Measurements from ENCODE around the gene ICA1. TPM values are rescaled to one million over a fixed set of nuclear protein-coding genes. Genes with fewer than 3 reads are reported as not detected.

Gene ICA1
- total and polyA plus RNA-seq, 4 donors = 1.4 to 22.7 (median 8.1) TPM

DNA sequence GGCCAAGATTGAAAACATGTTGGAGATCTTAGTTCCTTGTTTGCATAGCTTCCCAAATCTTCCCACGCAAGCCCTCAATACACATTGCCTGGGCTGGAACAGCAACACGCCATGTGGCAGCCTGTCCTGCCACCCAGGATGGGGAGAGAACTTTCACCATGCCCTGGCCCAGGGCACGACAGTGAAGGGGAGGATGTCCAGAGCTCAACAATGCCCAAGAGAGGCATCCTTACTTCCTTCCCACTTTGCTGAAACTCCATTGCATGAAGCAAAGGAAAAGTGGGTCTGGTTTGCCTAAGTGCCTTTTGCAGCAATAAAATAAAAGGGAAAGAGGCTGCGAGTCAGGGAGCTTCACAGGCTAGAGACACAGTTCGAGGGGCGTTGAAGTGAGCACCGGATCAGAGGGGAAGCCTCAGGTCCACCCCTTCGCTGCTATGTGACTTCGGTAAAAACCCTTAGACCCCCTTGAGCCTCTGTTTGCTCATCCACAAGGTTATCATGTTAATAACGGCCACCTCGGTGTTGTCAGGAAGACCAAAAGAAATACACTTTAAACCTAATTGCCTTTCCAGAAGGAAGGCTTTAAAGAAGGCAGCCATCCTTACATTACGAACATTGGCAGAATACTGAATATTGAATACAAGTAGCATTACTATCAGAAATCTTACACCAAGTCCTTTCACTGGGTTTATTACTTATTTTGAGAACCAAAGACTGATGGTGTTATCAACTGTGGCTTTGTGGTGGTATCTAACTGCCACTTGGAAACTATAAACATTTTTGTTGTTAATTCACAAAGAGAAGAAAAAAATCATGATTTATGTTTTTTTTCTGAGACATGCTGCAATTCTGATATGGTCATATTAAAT, 133.3 kb downstream of the ICA1 start:
- Histone ChIP-seq H3K36me3 (ENCODE audit: control insufficient read depth in 4 of 4, insufficient read depth in 3 of 4, low read depth in 1 of 4, low read length in 3 of 4) (no peaks in the 10 kb centered on the region), H3K27me3 (ENCODE audit: control insufficient read depth in 4 of 4, insufficient read depth in 4 of 4, low read length in 3 of 4) (no peaks in the 10 kb centered on the region), H3K4me1 (ENCODE audit: control insufficient read depth in 4 of 4, insufficient read depth in 4 of 4, low read length in 3 of 4) (peaks cover 0 to 5% (median 0%) of the 10 kb centered on the region in 4 donors), H3K4me3 (ENCODE audit: low read depth in 1 of 3, low read length in 3 of 3) (no peak overlapping the region), H3K9me3 (ENCODE audit: control insufficient read depth in 4 of 4, low read length in 3 of 4) (no peaks in the 10 kb centered on the region), H3K9ac (ENCODE audit: low read depth in 1 of 2, low read length in 2 of 2) (no peak overlapping the region), H3K27ac (ENCODE audit: low read depth in 1 of 2, low read length in 2 of 2) (no peak overlapping the region)
- DNase-seq (ENCODE audit: low spot score) = no peak
- TF ChIP-seq FOXA2 (IDR thresholded peaks at IDR 0.05) (no peak), HNF4G (IDR thresholded peaks at IDR 0.05) (no peak), JUND (IDR thresholded peaks at IDR 0.05) (no peak), GABPA (IDR thresholded peaks at IDR 0.05 in 1 of 2, conservative IDR thresholded peaks at IDR 0.05 in 1 of 2) (no peak), NR2F2 (IDR thresholded peaks at IDR 0.05) (no peak), SP1 (IDR thresholded peaks at IDR 0.05) (no peak), TAF1 (conservative IDR thresholded peaks at IDR 0.05) (no peak), RAD21 (IDR thresholded peaks at IDR 0.05) (no peak)
- TF ChIP-seq, protein P1, sequence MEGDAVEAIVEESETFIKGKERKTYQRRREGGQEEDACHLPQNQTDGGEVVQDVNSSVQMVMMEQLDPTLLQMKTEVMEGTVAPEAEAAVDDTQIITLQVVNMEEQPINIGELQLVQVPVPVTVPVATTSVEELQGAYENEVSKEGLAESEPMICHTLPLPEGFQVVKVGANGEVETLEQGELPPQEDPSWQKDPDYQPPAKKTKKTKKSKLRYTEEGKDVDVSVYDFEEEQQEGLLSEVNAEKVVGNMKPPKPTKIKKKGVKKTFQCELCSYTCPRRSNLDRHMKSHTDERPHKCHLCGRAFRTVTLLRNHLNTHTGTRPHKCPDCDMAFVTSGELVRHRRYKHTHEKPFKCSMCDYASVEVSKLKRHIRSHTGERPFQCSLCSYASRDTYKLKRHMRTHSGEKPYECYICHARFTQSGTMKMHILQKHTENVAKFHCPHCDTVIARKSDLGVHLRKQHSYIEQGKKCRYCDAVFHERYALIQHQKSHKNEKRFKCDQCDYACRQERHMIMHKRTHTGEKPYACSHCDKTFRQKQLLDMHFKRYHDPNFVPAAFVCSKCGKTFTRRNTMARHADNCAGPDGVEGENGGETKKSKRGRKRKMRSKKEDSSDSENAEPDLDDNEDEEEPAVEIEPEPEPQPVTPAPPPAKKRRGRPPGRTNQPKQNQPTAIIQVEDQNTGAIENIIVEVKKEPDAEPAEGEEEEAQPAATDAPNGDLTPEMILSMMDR (IDR thresholded peaks at IDR 0.05; ENCODE audit: low read depth, low read length, missing input control) = no peak
- TF ChIP-seq, protein P2, sequence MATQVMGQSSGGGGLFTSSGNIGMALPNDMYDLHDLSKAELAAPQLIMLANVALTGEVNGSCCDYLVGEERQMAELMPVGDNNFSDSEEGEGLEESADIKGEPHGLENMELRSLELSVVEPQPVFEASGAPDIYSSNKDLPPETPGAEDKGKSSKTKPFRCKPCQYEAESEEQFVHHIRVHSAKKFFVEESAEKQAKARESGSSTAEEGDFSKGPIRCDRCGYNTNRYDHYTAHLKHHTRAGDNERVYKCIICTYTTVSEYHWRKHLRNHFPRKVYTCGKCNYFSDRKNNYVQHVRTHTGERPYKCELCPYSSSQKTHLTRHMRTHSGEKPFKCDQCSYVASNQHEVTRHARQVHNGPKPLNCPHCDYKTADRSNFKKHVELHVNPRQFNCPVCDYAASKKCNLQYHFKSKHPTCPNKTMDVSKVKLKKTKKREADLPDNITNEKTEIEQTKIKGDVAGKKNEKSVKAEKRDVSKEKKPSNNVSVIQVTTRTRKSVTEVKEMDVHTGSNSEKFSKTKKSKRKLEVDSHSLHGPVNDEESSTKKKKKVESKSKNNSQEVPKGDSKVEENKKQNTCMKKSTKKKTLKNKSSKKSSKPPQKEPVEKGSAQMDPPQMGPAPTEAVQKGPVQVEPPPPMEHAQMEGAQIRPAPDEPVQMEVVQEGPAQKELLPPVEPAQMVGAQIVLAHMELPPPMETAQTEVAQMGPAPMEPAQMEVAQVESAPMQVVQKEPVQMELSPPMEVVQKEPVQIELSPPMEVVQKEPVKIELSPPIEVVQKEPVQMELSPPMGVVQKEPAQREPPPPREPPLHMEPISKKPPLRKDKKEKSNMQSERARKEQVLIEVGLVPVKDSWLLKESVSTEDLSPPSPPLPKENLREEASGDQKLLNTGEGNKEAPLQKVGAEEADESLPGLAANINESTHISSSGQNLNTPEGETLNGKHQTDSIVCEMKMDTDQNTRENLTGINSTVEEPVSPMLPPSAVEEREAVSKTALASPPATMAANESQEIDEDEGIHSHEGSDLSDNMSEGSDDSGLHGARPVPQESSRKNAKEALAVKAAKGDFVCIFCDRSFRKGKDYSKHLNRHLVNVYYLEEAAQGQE (IDR thresholded peaks at IDR 0.05) = no peak
- 82% methylated on average over 12 of the region's 12 CpGs for WGBS

DNA sequence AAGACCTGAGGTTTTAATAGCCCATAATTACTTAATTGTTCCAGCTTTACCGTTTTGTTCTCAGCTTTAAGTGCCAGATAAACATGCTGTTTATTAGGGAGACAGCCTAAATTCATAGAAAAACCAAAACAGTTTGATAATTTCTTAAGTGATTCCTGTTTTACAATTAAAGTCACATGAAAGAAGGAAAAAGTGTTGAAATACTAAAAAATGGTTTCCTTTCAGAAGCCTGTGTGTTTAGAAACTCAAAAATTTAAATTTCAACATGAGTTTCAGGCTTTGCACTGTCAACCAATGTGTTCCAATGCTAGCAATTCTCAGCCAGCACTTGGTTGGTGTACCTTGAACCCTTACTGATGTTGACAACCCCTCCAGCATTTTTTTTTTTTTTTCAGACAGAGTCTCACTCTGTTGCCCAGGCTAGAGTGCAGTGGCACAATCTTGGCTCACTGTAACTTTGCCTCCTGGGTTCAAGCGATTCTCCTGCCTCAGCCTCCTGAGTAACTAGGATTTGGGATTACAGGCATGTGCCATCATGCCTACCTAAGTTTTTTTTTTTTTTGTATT, 135.3 kb downstream of the ICA1 start:
- Histone ChIP-seq H3K4me1 (ENCODE audit: control insufficient read depth in 4 of 4, insufficient read depth in 4 of 4, low read length in 3 of 4) (peaks cover 0 to 5% (median 0%) of the 10 kb centered on the region in 4 donors), H3K9ac (ENCODE audit: low read depth in 1 of 2, low read length in 2 of 2) (no peak overlapping the region), H3K36me3 (ENCODE audit: control insufficient read depth in 4 of 4, insufficient read depth in 3 of 4, low read depth in 1 of 4, low read length in 3 of 4) (no peaks in the 10 kb centered on the region), H3K27ac (ENCODE audit: low read depth in 1 of 2, low read length in 2 of 2) (no peak overlapping the region), H3K27me3 (ENCODE audit: control insufficient read depth in 4 of 4, insufficient read depth in 4 of 4, low read length in 3 of 4) (no peaks in the 10 kb centered on the region), H3K9me3 (ENCODE audit: control insufficient read depth in 4 of 4, low read length in 3 of 4) (no peaks in the 10 kb centered on the region), H3K4me3 (ENCODE audit: low read depth in 1 of 3, low read length in 3 of 3) (no peak overlapping the region)
- DNase-seq (ENCODE audit: low spot score) = no peak
- WGBS = 31% methylated on average over 2 of the region's 2 CpGs
- TF ChIP-seq, protein P3, sequence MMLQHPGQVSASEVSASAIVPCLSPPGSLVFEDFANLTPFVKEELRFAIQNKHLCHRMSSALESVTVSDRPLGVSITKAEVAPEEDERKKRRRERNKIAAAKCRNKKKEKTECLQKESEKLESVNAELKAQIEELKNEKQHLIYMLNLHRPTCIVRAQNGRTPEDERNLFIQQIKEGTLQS (IDR thresholded peaks at IDR 0.05) = no peak
- TF ChIP-seq RXRA (IDR thresholded peaks at IDR 0.05) (peak; percentile 32 to 60), EGR1 (IDR thresholded peaks at IDR 0.05; ENCODE audit: low read depth in 2 of 2) (no peak), GABPA (IDR thresholded peaks at IDR 0.05 in 1 of 2, conservative IDR thresholded peaks at IDR 0.05 in 1 of 2) (no peak), HNF4G (IDR thresholded peaks at IDR 0.05) (peak; percentile 79), JUND (IDR thresholded peaks at IDR 0.05) (peak; percentile 24 to 26), RAD21 (IDR thresholded peaks at IDR 0.05) (peak; percentile 11 to 59)
- TF ChIP-seq, protein P4, sequence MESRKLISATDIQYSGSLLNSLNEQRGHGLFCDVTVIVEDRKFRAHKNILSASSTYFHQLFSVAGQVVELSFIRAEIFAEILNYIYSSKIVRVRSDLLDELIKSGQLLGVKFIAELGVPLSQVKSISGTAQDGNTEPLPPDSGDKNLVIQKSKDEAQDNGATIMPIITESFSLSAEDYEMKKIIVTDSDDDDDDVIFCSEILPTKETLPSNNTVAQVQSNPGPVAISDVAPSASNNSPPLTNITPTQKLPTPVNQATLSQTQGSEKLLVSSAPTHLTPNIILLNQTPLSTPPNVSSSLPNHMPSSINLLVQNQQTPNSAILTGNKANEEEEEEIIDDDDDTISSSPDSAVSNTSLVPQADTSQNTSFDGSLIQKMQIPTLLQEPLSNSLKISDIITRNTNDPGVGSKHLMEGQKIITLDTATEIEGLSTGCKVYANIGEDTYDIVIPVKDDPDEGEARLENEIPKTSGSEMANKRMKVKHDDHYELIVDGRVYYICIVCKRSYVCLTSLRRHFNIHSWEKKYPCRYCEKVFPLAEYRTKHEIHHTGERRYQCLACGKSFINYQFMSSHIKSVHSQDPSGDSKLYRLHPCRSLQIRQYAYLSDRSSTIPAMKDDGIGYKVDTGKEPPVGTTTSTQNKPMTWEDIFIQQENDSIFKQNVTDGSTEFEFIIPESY (IDR thresholded peaks at IDR 0.05) = peak; percentile 34
- TF ChIP-seq, protein P2 (IDR thresholded peaks at IDR 0.05) = peak; percentile 37
- TF ChIP-seq, protein P1 (IDR thresholded peaks at IDR 0.05; ENCODE audit: low read depth, low read length, missing input control) = no peak
- TF ChIP-seq, protein P5, sequence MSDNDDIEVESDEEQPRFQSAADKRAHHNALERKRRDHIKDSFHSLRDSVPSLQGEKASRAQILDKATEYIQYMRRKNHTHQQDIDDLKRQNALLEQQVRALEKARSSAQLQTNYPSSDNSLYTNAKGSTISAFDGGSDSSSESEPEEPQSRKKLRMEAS (IDR thresholded peaks at IDR 0.05) = peak; percentile 30
